HCT116 (cell line): ENCODE measurements around the gene MBNL2.

Source experiments
- CTCF ChIP-seq, 3 experiments: fragments of 200-600 bp in 1 of 3; sonication (generic) in 1 of 3; IDR thresholded peaks in 2 of 3; conservative IDR thresholded peaks in 1 of 3; 2 replicates each; pipeline ENCODE4 v1.5.1; 2012 to 2017; ENCODE audit warnings: low read depth in 2 of 3, low read length in 2 of 3, antibody characterized with exemption in 1 of 3, borderline replicate concordance in 1 of 3, control low read depth in 1 of 3, mild to moderate bottlenecking in 1 of 3, mixed read lengths in 1 of 3, mixed run types in 1 of 3, moderate library complexity in 1 of 3; ENCODE audit not compliant: insufficient read depth in 1 of 3
- JUND ChIP-seq: IDR thresholded peaks from 2 replicates; pipeline ENCODE4 v1.6.1; 2012
- SIN3A ChIP-seq: IDR thresholded peaks from 2 replicates; pipeline ENCODE4 v1.6.1; 2012; ENCODE audit warnings: low read depth
- ZFX ChIP-seq: fragments of 450-650 bp; IDR thresholded peaks from 2 replicates; pipeline ENCODE4 v1.6.1; 2017

DNA sequence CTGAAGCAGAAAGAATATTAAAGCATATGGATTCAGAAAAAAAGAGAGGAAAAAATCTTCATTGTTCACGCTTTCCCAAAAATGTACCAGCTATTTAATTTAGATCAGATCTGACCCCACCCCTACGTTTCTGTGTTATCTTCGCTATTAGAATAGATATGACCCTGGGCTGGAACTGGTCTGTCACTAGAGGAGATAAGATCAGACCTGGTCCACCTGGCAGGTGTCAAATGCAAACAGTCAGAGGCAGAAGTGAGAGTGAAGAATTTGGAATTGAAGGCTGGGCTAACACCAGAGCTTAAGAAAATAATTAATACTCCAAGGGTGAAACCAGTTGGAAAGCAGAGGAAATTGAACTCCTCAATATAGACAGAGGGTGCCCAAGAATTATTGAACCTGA is 30.0 kb upstream of the MBNL2 start:
- TF ChIP-seq SIN3A = no peak
- no peak for TF ChIP-seq JUND
- TF ChIP-seq ZFX = no peak
- TF ChIP-seq CTCF (IDR thresholded peaks at IDR 0.05 in 2 of 3, conservative IDR thresholded peaks at IDR 0.05 in 1 of 3; ENCODE audit: borderline replicate concordance in 1 of 3, insufficient read depth in 1 of 3, low read depth in 2 of 3, low read length in 2 of 3) = no peak
